ENCODE results near the gene MOB4. TPM values are rescaled to one million over a fixed set of nuclear protein-coding genes. Genes with fewer than 3 reads are reported as not detected.

The MOB4 gene
- total and polyA plus RNA-seq, 10 of the 15 experiments (the other 5 are each of a cell fraction or from before 2014, with no cell fraction given): 13.5 to 44.2 (median 32.4) TPM

GRCh38 chr2:197538412-197538811 is 22.5 kb downstream of the MOB4 start:
- 100% methylated on average over 2 of the region's 2 CpGs for WGBS (ENCODE audit: insufficient coverage, insufficient replicate concordance, low lambda C conversion rate, missing lambda C conversion rate)
- no peak overlapping the region for H3K4me2 ChIP-seq (ENCODE audit: control insufficient read depth, insufficient read depth)
- ChIA-PET RAD21 (ENCODE audit: unreplicated experiment) (interaction anchor here (1.6 kb wide), 1 partner anchor 40 kb away, joined by 3 read pairs; no protein-coding TSS in a partner anchor), CTCF (interaction anchor here (1.1 kb wide), 1 partner anchor 176 kb away, joined by 3 read pairs; no protein-coding TSS in a partner anchor), SMC1A (ENCODE audit: uncharacterized antibody, unreplicated experiment) (interaction anchor here (1.0 to 1.8 kb wide), 4 partner anchors 8 to 54 kb away, joined by 3 to 6 read pairs (median 3); no protein-coding TSS in a partner anchor), POLR2A (interaction anchor here (1.1 kb wide), 1 partner anchor 39 kb away, joined by 3 read pairs; the partner anchor contains the start of genes HSPD1 and HSPE1)
- no peak overlapping the region for H3K27ac ChIP-seq (ENCODE audit: control insufficient read depth, insufficient read depth)
- no peak overlapping the region for H2AFZ ChIP-seq (ENCODE audit: control insufficient read depth, low read depth, low read length)
- H3K9ac ChIP-seq (ENCODE audit: control insufficient read depth, insufficient read depth, low read length): no peak overlapping the region
- no peaks in the 10 kb centered on the region for H3K9me3 ChIP-seq (replicated peaks; ENCODE audit: control insufficient read depth, insufficient read depth, low read length)
- ATAC-seq (no peak), DNase-seq (ENCODE audit: low read depth, low spot score) (no peak), FAIRE-seq (no peak)
- no TSS peak for BruUV-seq (replicated peaks)
- H3K36me3 ChIP-seq (ENCODE audit: control insufficient read depth in 2 of 2, insufficient read depth in 2 of 2, low read length in 1 of 2): peaks cover 4 to 39% of the 10 kb centered on the region in 2 experiments
- intact Hi-C loops (cut with micrococcal nuclease; ENCODE audit: unreplicated experiment) (no loop called here), in situ Hi-C loops (cut with MboI) (no loop called here)
- no peak for TF ChIP-seq ZNF274 (IDR thresholded peaks at IDR 0.05; ENCODE audit: insufficient read depth, insufficient read length)
- H4K20me1 ChIP-seq (ENCODE audit: control insufficient read depth, insufficient read depth): no peaks in the 10 kb centered on the region
- H3K79me2 ChIP-seq (ENCODE audit: control insufficient read depth, insufficient read depth, low read length): peaks cover 8% of the 10 kb centered on the region
- no peaks in the 10 kb centered on the region for H3K4me1 ChIP-seq (ENCODE audit: control insufficient read depth, insufficient read depth, low read length)
- H3K27me3 ChIP-seq (replicated peaks in 1 of 2; ENCODE audit: control insufficient read depth in 2 of 2, insufficient read depth in 2 of 2, low read length in 1 of 2): no peaks in the 10 kb centered on the region
- no peak overlapping the region for H3K4me3 ChIP-seq

GRCh38 chr2:197539734-197540133 is 23.9 kb downstream of the MOB4 start:
- no peak for FAIRE-seq
- no peak for DNase-seq (ENCODE audit: low read depth, low spot score)
- Histone ChIP-seq H3K9ac (ENCODE audit: control insufficient read depth, insufficient read depth, low read length) (no peak overlapping the region), H3K4me2 (ENCODE audit: control insufficient read depth, insufficient read depth) (no peak overlapping the region), H3K4me1 (ENCODE audit: control insufficient read depth, insufficient read depth, low read length) (no peaks in the 10 kb centered on the region), H3K36me3 (ENCODE audit: control insufficient read depth in 2 of 2, insufficient read depth in 2 of 2, low read length in 1 of 2) (peaks cover 5 to 40% of the 10 kb centered on the region in 2 experiments), H2AFZ (ENCODE audit: control insufficient read depth, low read depth, low read length) (no peak overlapping the region), H3K9me3 (replicated peaks; ENCODE audit: control insufficient read depth, insufficient read depth, low read length) (no peaks in the 10 kb centered on the region; the same call in 2 of the 3 replicates), H3K27ac (ENCODE audit: control insufficient read depth, insufficient read depth) (no peak overlapping the region), H3K27me3 (replicated peaks in 1 of 2; ENCODE audit: control insufficient read depth in 2 of 2, insufficient read depth in 2 of 2, low read length in 1 of 2) (no peaks in the 10 kb centered on the region), H3K4me3 (no peak overlapping the region), H3K79me2 (ENCODE audit: control insufficient read depth, insufficient read depth, low read length) (peaks cover 4% of the 10 kb centered on the region), H4K20me1 (ENCODE audit: control insufficient read depth, insufficient read depth) (no peaks in the 10 kb centered on the region)
- SMC1A ChIA-PET (ENCODE audit: uncharacterized antibody, unreplicated experiment): interaction anchor here (1.0 to 1.8 kb wide), 3 partner anchors 9 to 81 kb away, joined by 3 to 6 read pairs (median 3); no protein-coding TSS in a partner anchor
- CTCF ChIA-PET: interaction anchor here (0.9 kb wide), 1 partner anchor 21 kb away, joined by 4 read pairs; no protein-coding TSS in a partner anchor
- ATAC-seq: no peak
- intact Hi-C loops (cut with micrococcal nuclease; ENCODE audit: unreplicated experiment): no loop called here
- no TSS peak for BruUV-seq (replicated peaks)
- in situ Hi-C loops (cut with MboI): no loop called here
- WGBS (ENCODE audit: insufficient coverage, insufficient replicate concordance, low lambda C conversion rate, missing lambda C conversion rate): 0% methylated on average over 1 of the region's 1 CpG
- POLR2A ChIA-PET: no interaction called here
- RAD21 ChIA-PET (ENCODE audit: unreplicated experiment): interaction anchor here (1.6 kb wide), 1 partner anchor 41 kb away, joined by 3 read pairs; no protein-coding TSS in a partner anchor
- TF ChIP-seq NR2C1 (IDR thresholded peaks at IDR 0.05) (no peak), ATF7 (IDR thresholded peaks at IDR 0.05; ENCODE audit: low read depth) (no peak), BRCA1 (IDR thresholded peaks at IDR 0.05; ENCODE audit: low read depth, low read length) (no peak), ZNF274 (IDR thresholded peaks at IDR 0.05; ENCODE audit: insufficient read depth, insufficient read length) (no peak), SMAD5 (IDR thresholded peaks at IDR 0.05; ENCODE audit: low read depth) (no peak), CHD4 (IDR thresholded peaks at IDR 0.05) (no peak), CHD2 (IDR thresholded peaks at IDR 0.05; ENCODE audit: borderline replicate concordance, low read depth, low read length) (no peak), HDGF (IDR thresholded peaks at IDR 0.05) (no peak), NFXL1 (IDR thresholded peaks at IDR 0.05; ENCODE audit: borderline replicate concordance) (no peak)
- TF ChIP-seq, protein P1, sequence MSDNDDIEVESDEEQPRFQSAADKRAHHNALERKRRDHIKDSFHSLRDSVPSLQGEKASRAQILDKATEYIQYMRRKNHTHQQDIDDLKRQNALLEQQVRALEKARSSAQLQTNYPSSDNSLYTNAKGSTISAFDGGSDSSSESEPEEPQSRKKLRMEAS (IDR thresholded peaks at IDR 0.05; ENCODE audit: low read depth, low read length): no peak
- TF ChIP-seq, protein P2, sequence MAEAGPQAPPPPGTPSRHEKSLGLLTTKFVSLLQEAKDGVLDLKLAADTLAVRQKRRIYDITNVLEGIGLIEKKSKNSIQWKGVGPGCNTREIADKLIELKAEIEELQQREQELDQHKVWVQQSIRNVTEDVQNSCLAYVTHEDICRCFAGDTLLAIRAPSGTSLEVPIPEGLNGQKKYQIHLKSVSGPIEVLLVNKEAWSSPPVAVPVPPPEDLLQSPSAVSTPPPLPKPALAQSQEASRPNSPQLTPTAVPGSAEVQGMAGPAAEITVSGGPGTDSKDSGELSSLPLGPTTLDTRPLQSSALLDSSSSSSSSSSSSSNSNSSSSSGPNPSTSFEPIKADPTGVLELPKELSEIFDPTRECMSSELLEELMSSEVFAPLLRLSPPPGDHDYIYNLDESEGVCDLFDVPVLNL (IDR thresholded peaks at IDR 0.05; ENCODE audit: low read depth, low read length): no peak
- TF ChIP-seq, protein P3, sequence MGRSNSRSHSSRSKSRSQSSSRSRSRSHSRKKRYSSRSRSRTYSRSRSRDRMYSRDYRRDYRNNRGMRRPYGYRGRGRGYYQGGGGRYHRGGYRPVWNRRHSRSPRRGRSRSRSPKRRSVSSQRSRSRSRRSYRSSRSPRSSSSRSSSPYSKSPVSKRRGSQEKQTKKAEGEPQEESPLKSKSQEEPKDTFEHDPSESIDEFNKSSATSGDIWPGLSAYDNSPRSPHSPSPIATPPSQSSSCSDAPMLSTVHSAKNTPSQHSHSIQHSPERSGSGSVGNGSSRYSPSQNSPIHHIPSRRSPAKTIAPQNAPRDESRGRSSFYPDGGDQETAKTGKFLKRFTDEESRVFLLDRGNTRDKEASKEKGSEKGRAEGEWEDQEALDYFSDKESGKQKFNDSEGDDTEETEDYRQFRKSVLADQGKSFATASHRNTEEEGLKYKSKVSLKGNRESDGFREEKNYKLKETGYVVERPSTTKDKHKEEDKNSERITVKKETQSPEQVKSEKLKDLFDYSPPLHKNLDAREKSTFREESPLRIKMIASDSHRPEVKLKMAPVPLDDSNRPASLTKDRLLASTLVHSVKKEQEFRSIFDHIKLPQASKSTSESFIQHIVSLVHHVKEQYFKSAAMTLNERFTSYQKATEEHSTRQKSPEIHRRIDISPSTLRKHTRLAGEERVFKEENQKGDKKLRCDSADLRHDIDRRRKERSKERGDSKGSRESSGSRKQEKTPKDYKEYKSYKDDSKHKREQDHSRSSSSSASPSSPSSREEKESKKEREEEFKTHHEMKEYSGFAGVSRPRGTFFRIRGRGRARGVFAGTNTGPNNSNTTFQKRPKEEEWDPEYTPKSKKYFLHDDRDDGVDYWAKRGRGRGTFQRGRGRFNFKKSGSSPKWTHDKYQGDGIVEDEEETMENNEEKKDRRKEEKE (IDR thresholded peaks at IDR 0.05): no peak
